Retinal pigment epithelial cell (primary cell): ENCODE results near the gene VPS18.

Experiments
- DNase-seq: peaks from one replicate; pipeline ENCODE4 v3.0.0-alpha.2; 2010; ENCODE audit warnings: low read depth
- H3K4me3 ChIP-seq: 2 replicates; pipeline ENCODE4 v1.5.1; 2011; ENCODE audit warnings: mild to moderate bottlenecking, low read length, control low read depth, moderate library complexity
- CTCF ChIP-seq: conservative IDR thresholded peaks from 2 replicates; pipeline ENCODE4 v1.5.1; 2011; ENCODE audit warnings: low read depth, low read length, control low read depth, inconsistent platforms

The VPS18 gene

GRCh38 chr15:40901053-40901443 is 6.8 kb downstream of the VPS18 start:
- TF ChIP-seq CTCF, result no peak

GRCh38 chr15:40902605-40903561 is 8.6 kb downstream of the VPS18 start:
- TF ChIP-seq CTCF, result no peak
- H3K4me3 ChIP-seq, result no peak overlapping the region
- DNase-seq, result no peak

More at GRCh38 chr15:40901053-40901443, 6.8 kb downstream of the VPS18 start:
- DNase-seq, result no peak
- H3K4me3 ChIP-seq, result peak overlapping the region; percentile 11

- no peak overlapping the region for H3K4me3 ChIP-seq
- DNase-seq, result no peak
- TF ChIP-seq CTCF, result no peak
Observed at GRCh38 chr15:40904552-40905201, 10.4 kb downstream of the VPS18 start.

- peak; percentile 81 for TF ChIP-seq CTCF
- H3K4me3 ChIP-seq, result peak overlapping the region; percentile 54
Observed at GRCh38 chr15:40906091-40906990, 12.1 kb downstream of the VPS18 start.

GRCh38 chr15:40906991-40907802 is 12.9 kb downstream of the VPS18 start:
- H3K4me3 ChIP-seq, result peak overlapping the region; percentile 54
- TF ChIP-seq CTCF, result no peak
- no peak for DNase-seq

More at GRCh38 chr15:40906091-40906990, 12.1 kb downstream of the VPS18 start:
- DNase-seq, result peak; percentile 47

GRCh38 chr15:40908095-40908494 is 13.8 kb downstream of the VPS18 start:
- no peak for DNase-seq
- TF ChIP-seq CTCF, result no peak
- H3K4me3 ChIP-seq, result no peak overlapping the region
